Neural cell (in vitro differentiated cells): ENCODE results near the gene RHEBL1. TPM values are rescaled to one million over a fixed set of nuclear protein-coding genes. Genes with fewer than 3 reads are reported as not detected.
A peak's percentile ranks its signal among the peaks of the same experiment; 100 is the strongest.

Experiments used
- H2AFZ ChIP-seq: fragments of 200-600, 300-800 bp; sonication (generic), shearing (Covaris generic); 2 replicates; pipeline ENCODE4 v1.6.0; 2014; ENCODE audit warnings: low read depth, mild to moderate bottlenecking, antibody characterized with exemption, low read length, moderate library complexity
- H3F3A ChIP-seq: fragments of 200-600 bp; shearing (Covaris generic); 2 replicates; pipeline ENCODE4 v1.6.1; 2016; ENCODE audit warnings: mild to moderate bottlenecking, moderate library complexity, mixed read lengths, antibody characterized with exemption, low read length; ENCODE audit not compliant: insufficient read depth, poor library complexity, severe bottlenecking
- H3K27ac ChIP-seq: fragments of 200-600, 300-800 bp; sonication (generic), shearing (Covaris generic); 2 replicates; pipeline ENCODE4 v1.5.1; 2014; ENCODE audit warnings: mild to moderate bottlenecking, low read length, moderate library complexity
- H3K27me3 ChIP-seq: fragments of 300-800, 200-600 bp; sonication (generic), shearing (Covaris generic); 2 replicates; pipeline ENCODE4 v1.6.0; 2014; ENCODE audit warnings: mild to moderate bottlenecking, low read depth, low read length, moderate library complexity; ENCODE audit not compliant: insufficient read depth
- H3K36me3 ChIP-seq: fragments of 300-800, 200-600 bp; sonication (generic), shearing (Covaris generic); 2 replicates; pipeline ENCODE4 v1.5.1; 2014; ENCODE audit warnings: mild to moderate bottlenecking, antibody characterized with exemption, low read length, moderate library complexity; ENCODE audit not compliant: insufficient read depth
- H3K4me2 ChIP-seq: fragments of 300-800, 200-600 bp; sonication (generic), shearing (Covaris generic); 2 replicates; pipeline ENCODE4 v1.6.0; 2014; ENCODE audit warnings: mild to moderate bottlenecking, low read length
- H3K4me3 ChIP-seq: fragments of 300-800, 200-600 bp; sonication (generic), shearing (Covaris generic); 2 replicates; pipeline ENCODE4 v1.5.1; 2014; ENCODE audit warnings: mild to moderate bottlenecking, low read length, moderate library complexity
- H3K79me2 ChIP-seq: fragments of 200-600 bp; shearing (Covaris generic); replicated peaks from 2 replicates; pipeline ENCODE4 v1.6.0; 2014; ENCODE audit warnings: mild to moderate bottlenecking, low read length, moderate library complexity; ENCODE audit not compliant: insufficient read depth
- H3K9ac ChIP-seq: fragments of 300-800, 200-600 bp; sonication (generic), shearing (Covaris generic); 2 replicates; pipeline ENCODE4 v1.6.1; 2016; ENCODE audit warnings: mild to moderate bottlenecking, low read length, mixed read lengths
- H3K9me2 ChIP-seq: fragments of 200-600 bp; shearing (Covaris generic); 2 replicates; pipeline ENCODE4 v1.6.1; 2016; ENCODE audit warnings: mild to moderate bottlenecking, low read length, mixed read lengths; ENCODE audit not compliant: insufficient read depth
- H3K9me3 ChIP-seq: fragments of 200-600, 300-800 bp; sonication (generic), shearing (Covaris generic); 2 replicates; pipeline ENCODE4 v1.6.1; 2016; ENCODE audit warnings: mild to moderate bottlenecking, mixed run types, low read length, moderate library complexity, mixed read lengths
- H4K20me1 ChIP-seq: fragments of 200-600 bp; shearing (Covaris generic); 2 replicates; pipeline ENCODE4 v1.6.1; 2016; ENCODE audit warnings: mild to moderate bottlenecking, mixed run types; ENCODE audit not compliant: insufficient read depth
- CTCF ChIP-seq: fragments of 450-650 bp; IDR thresholded peaks from 2 replicates; pipeline ENCODE4 v1.5.1; 2014; ENCODE audit warnings: antibody characterized with exemption, mild to moderate bottlenecking, moderate library complexity; ENCODE audit not compliant: poor library complexity, severe bottlenecking
- EP300 ChIP-seq: fragments of 450-650 bp; conservative IDR thresholded peaks from 2 replicates; pipeline ENCODE4 v1.6.1; 2014; ENCODE audit warnings: antibody characterized with exemption, mild to moderate bottlenecking, moderate library complexity; ENCODE audit not compliant: poor library complexity, severe bottlenecking
- EZH2 ChIP-seq: fragments of 200-600, 300-800 bp; shearing (Covaris generic), sonication (generic); IDR thresholded peaks from 2 replicates; pipeline ENCODE4 v1.6.1; 2014; ENCODE audit warnings: antibody characterized with exemption, low read length, borderline replicate concordance, mild to moderate bottlenecking; ENCODE audit not compliant: insufficient read depth, poor library complexity, severe bottlenecking
- MXI1 ChIP-seq: fragments of 450-650 bp; conservative IDR thresholded peaks from 2 replicates; pipeline ENCODE4 v1.6.1; 2014; ENCODE audit warnings: antibody characterized with exemption, mild to moderate bottlenecking; ENCODE audit not compliant: poor library complexity, severe bottlenecking
- POLR2AphosphoS5 ChIP-seq: IDR thresholded peaks from 2 replicates; pipeline ENCODE4 v1.6.1; 2012
- RAD21 ChIP-seq: fragments of 450-650 bp; conservative IDR thresholded peaks from 2 replicates; pipeline ENCODE4 v1.6.1; 2014; ENCODE audit warnings: antibody characterized with exemption, mild to moderate bottlenecking, moderate library complexity
- REST ChIP-seq: IDR thresholded peaks from 2 replicates; pipeline ENCODE4 v1.6.1; 2012; ENCODE audit warnings: borderline replicate concordance
- SMC3 ChIP-seq: fragments of 450-650 bp; conservative IDR thresholded peaks from 2 replicates; pipeline ENCODE4 v1.6.1; 2014; ENCODE audit warnings: antibody characterized with exemption, mild to moderate bottlenecking, moderate library complexity; ENCODE audit not compliant: poor library complexity
- TAF1 ChIP-seq: IDR thresholded peaks from 2 replicates; pipeline ENCODE4 v1.6.1; 2012; ENCODE audit warnings: low read depth
- polyA plus RNA-seq: library from polyadenylated mRNA; depleted of rRNA; stranded (reverse); fragments of >200 nt; gene quantifications from 2 replicates; pipeline ENCODE4 v1.2.3, GENCODE V29; 2014

Gene RHEBL1
- polyA plus RNA-seq, 1 donor from 2014 or later, result 0.68 TPM

GRCh38 chr12:49055092-49055491, 14.7 kb downstream of the RHEBL1 start:
- Histone ChIP-seq H3K27me3 (no peaks in the 10 kb centered on the region), H3K36me3 (no peaks in the 10 kb centered on the region), H2AFZ (no peak overlapping the region), H3K9ac (no peak overlapping the region), H3K27ac (no peak overlapping the region), H3K9me2 (no peaks in the 10 kb centered on the region), H3F3A (no peaks in the 10 kb centered on the region), H3K9me3 (no peaks in the 10 kb centered on the region), H3K79me2 (peaks cover 58% of the 10 kb centered on the region), H3K4me2 (no peak overlapping the region), H4K20me1 (peaks cover 28% of the 10 kb centered on the region), H3K4me3 (peak overlapping the region; percentile 97)
- TF ChIP-seq TAF1, result no peak
- TF ChIP-seq RAD21, result no peak
- TF ChIP-seq EZH2, result no peak

GRCh38 chr12:49054524-49054923, 15.3 kb downstream of the RHEBL1 start:
- Histone ChIP-seq H3K9me2 (no peaks in the 10 kb centered on the region), H3K27me3 (no peaks in the 10 kb centered on the region), H2AFZ (no peak overlapping the region), H3K36me3 (no peaks in the 10 kb centered on the region), H3K79me2 (peaks cover 52% of the 10 kb centered on the region), H3K4me2 (no peak overlapping the region), H3K9ac (no peak overlapping the region), H3K9me3 (no peaks in the 10 kb centered on the region), H3K27ac (no peak overlapping the region), H4K20me1 (peaks cover 28% of the 10 kb centered on the region), H3F3A (no peaks in the 10 kb centered on the region), H3K4me3 (no peak overlapping the region)
- no peak for TF ChIP-seq POLR2AphosphoS5
- TF ChIP-seq TAF1, result no peak
- TF ChIP-seq EZH2, result no peak
- TF ChIP-seq MXI1, result no peak
- TF ChIP-seq EP300, result no peak
- TF ChIP-seq CTCF, result no peak
- TF ChIP-seq RAD21, result no peak
- no peak for TF ChIP-seq REST
- TF ChIP-seq SMC3, result no peak

- Histone ChIP-seq H3K36me3 (no peaks in the 10 kb centered on the region), H3K79me2 (peaks cover 48% of the 10 kb centered on the region), H3K9me3 (no peaks in the 10 kb centered on the region), H3K4me3 (no peak overlapping the region), H3K9ac (no peak overlapping the region), H3K27ac (no peak overlapping the region), H3F3A (no peaks in the 10 kb centered on the region), H3K9me2 (no peaks in the 10 kb centered on the region), H2AFZ (no peak overlapping the region), H3K4me2 (no peak overlapping the region), H3K27me3 (no peaks in the 10 kb centered on the region), H4K20me1 (peaks cover 28% of the 10 kb centered on the region)
- TF ChIP-seq SMC3 (no peak), EP300 (no peak), MXI1 (no peak), CTCF (no peak), RAD21 (no peak), EZH2 (no peak), POLR2AphosphoS5 (no peak), REST (no peak)
These were observed 15.7 kb downstream of the RHEBL1 start for GRCh38 chr12:49054096-49054495.
